Left colon (tissue), 2 donors: ENCODE data around the gene NCKAP5. TPM values are rescaled to one million over a fixed set of nuclear protein-coding genes. Genes with fewer than 3 reads are reported as not detected.

Source experiments
- ATAC-seq: fragments of 200-7000 bp; cut with Tn5 transposase; one replicate; pipeline ENCODE4 v1.9.1; 2020; ENCODE audit warnings: mild to moderate bottlenecking, moderate library complexity
- DNase-seq, 2 donors: peaks; one replicate each; pipeline ENCODE4 v3.0.0-alpha.2; 2020
- intact Hi-C, 2 donors: fragments of 100-400 bp; cut with DNase I in 1 of 2; cut with micrococcal nuclease in 1 of 2; formaldehyde crosslinking; loops; one replicate each; pipeline versions ENCODE4 v1.11.2 to v1.14.0; 2022; cut with DNase I, micrococcal nuclease
- total RNA-seq, 2 donors: library from RNA; stranded (reverse); fragmentation: NEBNext Ultra II Directional; extraction: Animal tissue kit (Norgen Biotek cat#: 25700); gene quantifications; one replicate each; pipeline ENCODE4 v1.2.1, GENCODE V29; 2021
- donor health status: DM: no; HTN: no; CAD: no.
- donor health status: DM: yes; HTN: yes; CAD: no.

The NCKAP5 gene
- total RNA-seq, 2 donors from 2014 or later = 2.0 to 5.8 TPM

DNA sequence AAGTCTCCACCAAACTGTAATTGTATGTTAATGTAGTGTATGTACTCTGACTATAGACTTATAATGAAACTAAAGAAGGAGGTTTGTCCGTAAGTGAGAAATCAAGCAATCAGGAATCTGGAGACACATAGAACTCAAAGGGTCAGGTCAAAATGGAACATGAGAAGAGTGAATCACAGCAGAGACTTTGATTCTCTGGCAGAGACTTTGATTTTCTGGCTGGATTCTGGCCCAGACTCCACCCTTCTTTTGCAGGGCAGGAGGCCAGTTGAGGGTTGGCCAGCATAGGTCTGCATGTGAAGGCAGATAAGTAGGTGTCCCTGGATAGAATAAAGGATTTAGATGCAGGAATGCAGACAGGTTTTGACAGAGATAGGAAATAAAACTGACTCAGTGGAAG, 11.0 kb upstream of the NCKAP5 start:
- ATAC-seq = peak; percentile 92
- intact Hi-C loops = no loop called here
- peak in 1 of 2 donors; percentile 46 for DNase-seq

DNA sequence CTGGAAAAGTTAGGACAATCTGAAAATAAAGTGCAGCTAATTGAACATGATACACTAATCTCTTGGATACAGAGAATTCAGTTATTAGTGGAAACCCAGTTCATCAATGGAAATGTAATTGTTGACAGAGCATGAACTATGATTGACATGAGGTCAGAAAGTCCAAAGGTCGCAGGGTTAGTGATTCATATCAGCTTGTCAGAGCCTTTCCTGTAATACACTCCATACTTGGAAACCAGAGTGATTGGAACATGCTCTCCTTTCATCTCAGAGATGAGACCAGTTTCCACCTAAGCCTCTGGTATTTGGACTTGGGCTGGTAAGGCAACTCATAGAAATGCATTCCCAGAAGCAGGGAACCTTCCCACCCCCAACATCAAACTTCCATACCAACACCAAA, 8.5 kb upstream of the NCKAP5 start:
- ATAC-seq (peak; percentile 79), DNase-seq (no peak)
- intact Hi-C loops = no loop called here

DNA sequence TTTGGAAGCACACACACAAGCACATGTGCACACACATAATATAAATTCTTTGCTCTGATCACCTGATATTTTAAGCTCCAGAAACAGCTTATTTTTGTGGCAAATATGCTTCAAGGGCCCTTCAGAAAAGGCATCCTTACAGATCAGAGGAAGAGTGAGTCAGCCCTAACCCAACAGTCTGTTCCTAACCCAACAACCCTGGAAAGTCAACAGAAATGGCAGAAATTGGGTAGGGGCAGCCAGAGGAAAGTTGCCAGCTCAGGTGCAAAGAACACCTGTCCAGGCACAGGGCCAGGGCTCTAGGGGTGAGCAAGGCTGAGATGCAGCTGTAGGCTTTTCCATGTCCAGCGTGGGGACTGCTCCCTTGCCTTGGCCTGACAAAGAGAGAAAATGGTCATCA, 6.4 kb upstream of the NCKAP5 start:
- DNase-seq (no peak), ATAC-seq (no peak)
- intact Hi-C loops = no loop called here

DNA sequence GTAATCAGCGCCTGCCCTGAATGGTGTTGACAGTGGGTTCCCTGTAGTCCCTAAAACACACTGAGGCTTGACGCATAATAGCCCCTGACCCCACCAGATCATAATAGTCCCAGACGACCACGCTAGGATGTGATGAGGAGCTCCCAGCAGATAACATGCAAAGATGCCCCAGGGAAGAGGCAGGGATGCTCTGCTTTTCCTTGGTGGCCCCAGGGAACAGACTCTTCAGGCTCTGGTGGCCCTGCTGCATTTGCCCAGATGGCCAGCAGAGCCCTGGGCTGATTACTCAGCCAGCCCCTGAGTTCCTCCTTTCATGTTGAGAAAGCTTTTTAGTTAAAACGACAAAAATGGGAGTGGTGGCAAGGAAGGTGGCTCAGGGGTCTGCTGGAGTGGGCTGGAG, 5.9 kb upstream of the NCKAP5 start:
- ATAC-seq = no peak
- no peak for DNase-seq
- intact Hi-C loops = no loop called here

DNA sequence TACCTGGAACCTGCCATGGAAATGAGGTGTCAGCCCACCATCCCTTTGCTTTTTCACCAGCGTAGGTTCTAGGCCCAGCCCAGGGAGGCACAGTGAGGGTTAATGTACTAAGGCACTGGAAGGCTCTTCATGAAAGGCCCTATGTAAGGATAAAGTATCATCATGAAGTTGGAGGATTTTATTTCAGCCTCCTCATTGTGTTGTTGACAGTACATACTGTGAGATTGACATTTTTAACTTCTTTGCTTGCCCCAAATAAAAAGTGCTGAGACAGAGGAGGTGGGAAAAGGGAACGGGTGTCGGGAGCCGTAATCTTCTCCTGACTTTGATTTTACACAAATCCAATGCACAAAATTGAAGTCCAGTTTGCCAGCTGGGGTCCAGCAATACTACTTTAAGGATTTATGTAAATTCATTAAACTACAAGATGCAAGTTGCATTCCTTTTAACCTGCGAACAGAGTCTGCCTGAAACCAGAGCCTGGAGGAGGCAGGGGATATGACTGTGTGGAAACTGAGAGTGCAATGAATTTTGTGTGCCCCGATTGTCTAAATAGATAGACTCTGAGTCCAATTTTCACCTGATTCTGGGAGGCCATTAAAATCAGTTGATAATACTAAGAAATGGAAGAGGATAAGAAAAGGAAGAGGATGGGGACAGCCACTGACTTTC, 5.4 kb upstream of the NCKAP5 start:
- intact Hi-C loops = no loop called here
- DNase-seq (no peak), ATAC-seq (no peak)

DNA sequence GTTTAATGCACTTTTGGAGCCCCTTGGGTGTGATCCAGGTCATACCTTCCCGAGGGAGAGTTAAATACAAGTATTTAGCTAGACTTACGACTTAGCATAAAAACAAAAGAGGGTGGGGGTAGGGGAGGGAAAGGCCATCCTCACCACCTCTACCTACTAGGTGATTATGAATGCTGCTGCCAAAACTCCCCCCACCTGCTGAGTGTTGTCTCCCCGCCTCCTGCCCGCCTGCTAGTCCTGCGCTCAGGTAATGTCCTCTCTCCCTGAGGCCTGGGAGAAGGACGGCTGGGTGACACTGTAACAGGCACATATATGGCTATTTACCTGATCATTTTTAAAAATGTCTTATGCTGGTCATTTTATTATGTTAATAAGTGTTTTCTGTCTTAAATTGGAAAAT, 3.0 kb upstream of the NCKAP5 start:
- DNase-seq = no peak
- no peak for ATAC-seq
- intact Hi-C loops = no loop called here

DNA sequence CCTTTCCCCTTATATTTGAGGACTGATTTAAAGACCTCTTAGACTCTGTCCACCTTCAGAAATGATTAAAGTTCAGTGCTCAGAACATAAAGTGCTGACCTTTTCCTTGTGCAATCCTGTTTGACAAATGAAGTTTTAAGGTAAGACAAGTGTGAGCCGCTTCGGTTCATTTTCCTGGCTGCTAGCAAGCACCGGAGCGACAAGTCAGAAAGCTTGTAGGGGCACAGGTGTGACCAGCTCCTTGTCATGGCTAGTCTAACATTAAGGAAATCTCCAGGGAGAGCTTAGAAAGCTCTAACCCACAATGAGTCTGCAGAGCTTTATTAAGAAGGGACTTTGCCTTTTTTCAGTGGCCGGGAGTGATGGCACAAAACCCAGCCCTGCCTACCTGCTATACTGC, 2.3 kb upstream of the NCKAP5 start:
- intact Hi-C loops = no loop called here
- DNase-seq = no peak
- ATAC-seq = peak; percentile 23

DNA sequence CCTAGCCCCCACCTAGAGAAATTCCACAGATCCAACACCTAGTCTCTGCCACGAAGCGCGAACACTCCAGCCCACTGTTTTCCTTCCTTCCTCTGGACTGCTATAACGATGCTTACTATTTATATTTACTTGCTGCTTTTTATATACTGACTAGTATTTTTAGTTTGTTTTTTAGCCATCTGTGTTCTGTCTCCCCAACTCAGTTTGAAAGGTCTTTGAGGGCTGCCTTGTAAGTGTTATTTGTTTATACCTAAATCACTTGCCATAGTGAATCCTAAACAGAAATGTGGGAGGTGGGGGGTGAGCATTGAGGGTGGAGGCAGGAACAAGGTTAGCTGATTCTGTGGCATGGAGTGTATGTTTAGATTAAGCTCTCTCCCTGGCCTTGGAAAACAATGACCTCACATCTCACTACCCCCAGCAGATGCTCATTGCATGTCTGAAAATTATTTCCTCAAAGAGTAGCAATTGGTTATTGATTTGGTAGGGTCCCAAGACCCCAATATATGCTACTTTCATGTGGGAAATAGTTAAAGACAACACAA, 1.1 kb upstream of the NCKAP5 start:
- ATAC-seq (no peak), DNase-seq (no peak)
- intact Hi-C loops = no loop called here

DNA sequence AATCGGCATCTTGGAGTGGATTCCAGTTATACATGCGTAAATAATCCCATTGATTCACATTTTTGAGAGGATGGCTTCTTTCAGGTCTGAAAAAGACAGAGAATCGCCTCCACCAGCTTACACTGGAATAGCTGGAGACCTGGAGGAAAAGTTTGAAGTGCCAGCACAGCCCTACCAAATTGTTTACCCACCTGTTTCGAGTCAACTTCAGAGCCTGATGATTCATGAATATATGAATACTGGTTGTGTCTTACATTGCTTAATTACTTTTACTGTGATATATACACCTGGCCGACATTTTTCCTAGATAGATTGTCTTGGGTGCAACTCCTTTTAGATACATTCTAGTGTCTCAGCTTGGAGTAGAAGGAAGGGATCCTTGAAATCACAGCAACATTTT, 335 bp upstream of the NCKAP5 start:
- DNase-seq (no peak), ATAC-seq (peak; percentile 31)
- intact Hi-C loops = no loop called here

DNA sequence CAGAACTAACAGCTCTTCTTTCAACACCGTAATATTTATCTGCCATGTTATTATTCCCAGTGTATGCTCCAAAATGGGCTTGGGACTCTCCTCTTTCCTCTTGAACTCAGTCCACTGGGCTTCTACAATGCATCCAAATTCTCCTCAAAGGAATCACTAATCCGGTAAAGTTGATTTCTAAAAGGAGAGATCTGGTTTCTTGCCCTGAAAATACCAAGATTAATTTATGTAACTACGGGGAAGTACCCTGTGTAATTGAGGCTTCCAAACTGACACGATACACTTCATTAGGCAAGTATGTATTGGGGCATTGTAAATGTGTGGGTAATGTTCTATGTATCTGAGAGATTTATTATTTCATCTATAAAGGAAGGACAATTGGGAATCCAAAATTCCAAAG, 5.7 kb downstream of the NCKAP5 start:
- DNase-seq = no peak
- intact Hi-C loops = no loop called here
- ATAC-seq = no peak

DNA sequence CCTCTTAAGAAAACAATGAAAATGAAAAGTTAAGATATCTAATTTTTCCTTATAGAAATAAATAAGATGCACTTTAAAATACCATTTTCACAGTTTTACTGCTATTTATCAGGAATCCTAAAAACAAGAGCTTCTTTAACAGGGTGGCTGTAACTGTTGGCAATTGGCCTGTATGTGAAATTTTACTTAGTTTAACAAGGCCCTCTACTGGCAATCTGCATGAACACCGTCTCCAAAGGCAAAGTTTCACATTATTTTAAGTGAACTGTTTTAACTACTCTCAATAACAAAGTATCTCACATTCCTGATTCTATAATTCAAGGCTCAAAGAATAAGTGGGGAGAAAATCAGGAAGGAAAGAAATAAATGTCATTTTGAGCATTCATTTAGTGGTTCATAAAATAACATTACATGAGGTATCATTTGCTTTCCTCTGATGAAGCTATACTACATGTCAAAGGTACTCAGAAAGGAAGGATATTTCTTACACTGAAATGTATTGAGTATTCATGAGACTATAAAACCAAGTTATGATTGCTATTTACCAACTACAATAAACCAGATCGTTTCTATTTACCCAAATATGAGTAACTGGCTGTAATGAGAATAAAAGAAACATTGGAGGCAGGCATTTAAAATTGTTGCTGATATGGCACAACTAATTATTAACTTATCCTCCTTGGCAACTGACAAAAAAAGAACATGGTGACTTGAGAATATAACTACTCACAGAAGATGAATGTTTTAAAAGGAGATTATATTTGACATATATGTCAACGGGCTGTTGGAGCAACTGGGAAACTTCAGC, 7.0 kb downstream of the NCKAP5 start:
- intact Hi-C loops = no loop called here
- ATAC-seq = peak; percentile 74
- DNase-seq = peak in 1 of 2 donors; percentile 16

DNA sequence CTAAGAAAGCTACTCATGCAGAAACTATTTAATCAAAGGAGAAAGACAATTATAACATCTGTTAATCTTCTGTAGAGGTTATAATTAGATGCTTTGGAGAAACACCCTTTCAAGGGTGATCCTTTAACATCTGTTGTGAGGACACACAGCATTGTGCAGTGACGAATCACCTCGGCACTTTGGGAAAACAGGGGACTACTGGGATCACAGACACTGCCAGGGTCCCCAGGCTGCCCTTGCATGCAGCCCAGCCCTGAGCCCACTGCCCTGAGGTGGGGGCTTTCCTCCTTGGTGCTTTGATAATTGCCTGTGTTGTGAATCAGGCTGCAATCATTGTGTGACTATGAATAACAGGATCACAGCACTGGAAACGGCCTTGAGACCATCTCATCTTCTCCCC, 10.6 kb downstream of the NCKAP5 start:
- DNase-seq (no peak), ATAC-seq (no peak)
- intact Hi-C loops = no loop called here

DNA sequence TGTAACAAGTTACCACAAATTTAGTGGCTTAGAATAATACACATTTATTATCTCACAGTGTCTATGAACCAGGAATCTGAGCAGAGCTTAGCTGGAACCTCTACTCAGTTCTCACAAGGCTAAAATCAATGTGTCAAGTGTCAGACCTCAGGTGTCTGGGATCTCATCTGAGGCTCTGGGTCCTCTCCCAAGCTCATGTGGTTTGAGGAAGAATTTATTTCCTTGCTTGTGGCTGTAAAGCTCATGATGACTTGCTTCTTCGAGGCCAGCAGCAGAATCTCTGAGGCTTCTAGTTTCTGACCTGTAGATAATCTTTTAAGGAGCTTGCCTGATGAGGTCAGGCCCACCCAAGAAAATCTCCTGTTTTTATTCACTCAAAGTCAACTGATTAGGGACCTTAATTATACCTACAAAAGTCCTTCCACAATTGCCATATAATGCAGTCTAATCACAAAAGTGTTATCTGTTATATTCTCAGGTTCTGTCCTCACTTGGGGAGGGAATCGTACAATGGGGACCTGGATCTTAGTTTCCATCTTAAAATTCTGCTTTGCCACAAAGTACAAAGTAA, 14.3 kb downstream of the NCKAP5 start:
- intact Hi-C loops = no loop called here
- ATAC-seq = no peak

DNA sequence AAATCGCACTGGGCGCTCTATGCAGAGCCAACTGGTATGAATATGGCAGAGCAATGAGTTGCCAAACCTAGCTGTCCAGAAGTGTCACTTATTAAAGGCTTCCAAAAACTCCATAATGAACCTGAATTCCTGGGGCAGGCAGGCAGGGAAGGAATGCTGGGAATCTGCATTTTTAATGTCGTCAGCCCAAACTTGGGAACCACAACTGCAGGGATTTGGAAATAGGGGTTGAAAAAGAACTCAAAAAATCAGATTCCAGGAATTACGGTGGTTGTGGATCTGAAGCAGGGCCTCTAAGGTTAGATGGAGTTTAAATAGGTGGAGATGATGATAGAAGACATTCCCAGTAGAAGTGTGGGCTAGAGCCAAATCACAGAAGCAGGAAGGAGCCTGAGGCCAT, 15.0 kb downstream of the NCKAP5 start:
- intact Hi-C loops = no loop called here
- no peak for ATAC-seq
- DNase-seq = no peak

More for the DNA sequence above, 14.3 kb downstream of the NCKAP5 start:
- no peak for DNase-seq

DNA sequence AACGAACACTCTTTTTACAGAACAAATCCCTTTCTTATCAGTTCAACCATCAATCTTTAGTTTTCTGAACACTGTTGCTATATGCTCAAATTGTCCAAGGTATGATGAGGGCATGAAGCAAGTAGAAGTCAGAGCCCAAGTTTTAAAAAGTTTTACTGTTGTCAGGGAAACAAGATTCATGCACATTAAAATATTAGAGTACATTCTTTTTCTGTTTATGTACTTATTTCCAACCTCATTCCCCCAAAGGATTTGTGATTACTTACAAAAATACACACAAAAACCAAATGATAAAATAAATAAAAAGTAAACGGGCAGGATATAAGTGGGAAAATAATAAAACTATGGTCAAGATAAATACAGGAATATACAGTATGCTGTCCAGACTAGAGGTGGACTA, 15.4 kb downstream of the NCKAP5 start:
- intact Hi-C loops = no loop called here
- DNase-seq (no peak), ATAC-seq (no peak)

DNA sequence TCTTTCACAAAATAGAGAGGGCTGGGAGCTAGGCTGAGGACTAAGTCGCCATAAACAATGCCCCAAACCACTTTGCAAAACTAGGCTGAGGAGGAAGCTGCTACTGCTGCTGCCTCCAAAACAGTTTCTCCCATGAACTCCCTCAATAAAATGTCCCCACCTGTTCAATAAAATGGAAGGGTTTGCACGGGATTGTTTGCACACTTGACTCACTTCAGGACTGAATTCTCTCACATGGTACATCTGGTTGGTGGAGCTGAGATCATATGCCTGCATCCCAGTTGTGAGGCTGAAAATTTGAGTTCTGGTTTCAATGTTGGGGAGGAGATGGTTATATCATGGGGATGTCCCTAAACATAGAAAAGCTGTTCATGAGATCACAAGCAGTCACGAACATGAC, 26.5 kb downstream of the NCKAP5 start:
- peak; percentile 84 for ATAC-seq
- intact Hi-C loops = no loop called here
- no peak for DNase-seq

DNA sequence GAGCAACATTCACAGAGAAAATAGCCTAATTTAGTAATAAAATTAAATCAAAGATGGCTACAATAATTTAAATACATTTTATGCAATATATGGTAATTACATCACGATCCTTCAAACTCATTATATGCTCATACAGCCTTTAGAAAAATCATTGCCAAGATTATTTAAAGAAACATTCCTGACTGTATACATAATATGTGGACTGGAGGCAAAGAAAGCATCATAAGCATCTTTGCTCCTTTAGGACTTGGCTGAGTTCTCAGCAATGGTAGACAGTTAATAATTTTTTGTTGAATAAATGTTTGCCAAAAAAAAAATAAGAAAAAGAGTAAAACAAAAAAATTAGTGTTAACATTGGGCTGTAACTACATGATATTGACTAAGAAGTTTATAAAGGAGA, 26.9 kb downstream of the NCKAP5 start:
- DNase-seq (no peak), ATAC-seq (no peak)
- intact Hi-C loops = no loop called here

DNA sequence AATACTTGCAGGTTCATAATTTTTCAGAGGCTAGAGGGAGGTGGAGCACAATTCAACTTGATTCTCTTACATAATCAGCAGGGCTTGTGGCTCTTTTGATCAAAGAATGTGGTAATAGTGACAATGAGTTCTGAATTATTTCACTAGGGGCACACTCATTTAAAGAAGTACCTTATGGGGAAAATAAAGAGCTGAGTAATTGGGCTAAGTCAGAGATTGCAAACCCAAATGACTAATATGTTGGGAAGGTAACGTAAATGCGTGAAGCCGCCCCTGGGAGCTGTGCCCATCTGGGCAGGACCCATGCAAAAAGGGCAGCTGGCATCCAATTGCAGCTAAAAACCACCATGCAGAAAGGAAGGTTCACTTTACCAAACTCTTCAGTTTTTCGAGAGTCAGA, 35.3 kb downstream of the NCKAP5 start:
- intact Hi-C loops = no loop called here
- ATAC-seq = no peak
- DNase-seq = no peak

DNA sequence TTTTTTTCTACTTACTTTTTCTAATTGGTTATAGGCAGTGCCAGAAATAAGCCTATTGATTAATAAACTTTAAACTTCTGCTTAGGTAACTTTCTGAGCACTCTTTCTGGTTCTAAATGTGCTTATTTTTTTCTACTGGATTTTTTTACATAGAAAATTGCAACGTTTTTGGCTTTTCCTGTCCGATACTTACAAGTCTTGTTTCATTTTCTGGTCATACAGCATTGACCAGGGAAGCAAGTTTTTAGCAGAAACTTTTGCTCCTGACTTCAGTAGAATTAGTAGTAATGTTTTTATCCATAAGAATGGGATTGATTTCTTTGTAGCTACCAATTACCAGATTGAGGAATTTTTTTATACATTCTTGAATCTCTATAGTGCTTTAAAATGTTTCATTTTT, 36.9 kb downstream of the NCKAP5 start:
- no peak for ATAC-seq
- intact Hi-C loops = no loop called here
- DNase-seq = no peak

DNA sequence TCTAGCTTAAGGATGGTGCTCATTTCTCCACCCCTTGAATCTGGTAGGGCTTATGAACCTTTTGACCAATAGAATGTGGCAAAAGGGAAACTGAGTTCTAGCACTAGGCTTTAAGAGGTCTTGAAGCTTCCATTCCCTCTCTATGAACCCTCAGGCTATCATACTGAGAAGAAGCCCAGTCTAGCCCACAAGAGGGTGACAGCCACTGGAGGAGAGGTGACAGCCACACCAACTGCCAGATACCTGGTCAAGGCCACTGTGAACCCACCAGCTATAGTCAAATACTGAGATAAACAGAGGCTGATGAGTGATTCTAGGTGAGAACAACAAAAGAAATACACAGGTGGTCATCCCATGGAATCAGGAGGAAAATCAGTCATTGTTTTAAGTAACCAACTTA, 37.6 kb downstream of the NCKAP5 start:
- DNase-seq = no peak
- intact Hi-C loops = no loop called here
- ATAC-seq = no peak
